CD4-positive, CD25-positive, alpha-beta regulatory T cell (primary cell): ENCODE results near the gene SDF2L1. TPM values are rescaled to one million over a fixed set of nuclear protein-coding genes. Genes with fewer than 3 reads are reported as not detected.
"Not testable (repeated sequence)": the region's sequence is repeated elsewhere in the genome, so short reads cannot be mapped to it uniquely, and the experiment has no call there.

ENCODE experiments used
- ATAC-seq, 2 donors: fragments of 150-1000 bp; cut with Tn5 transposase; one replicate each; pipeline ENCODE4 v1.10.0; 2021; ENCODE audit warnings: low read depth in 2 of 2, moderate number of reproducible peaks in 2 of 2, moderate library complexity in 1 of 2
- DNase-seq, 3 donors: peaks; one replicate each; pipeline versions ENCODE4 v3.0.0 to v3.0.0-alpha.2; 2012 to 2022; ENCODE audit warnings: mixed read lengths in 1 of 3
- H3K27ac ChIP-seq: one replicate; pipeline ENCODE4 v1.7.0; 2013; ENCODE audit warnings: mild to moderate bottlenecking, low read length; ENCODE audit not compliant: insufficient read depth, poor library complexity, severe bottlenecking
- H3K27me3 ChIP-seq: one replicate; pipeline ENCODE4 v1.7.0; 2013; ENCODE audit warnings: low read length; ENCODE audit not compliant: control insufficient read depth, insufficient read depth
- H3K36me3 ChIP-seq: one replicate; pipeline ENCODE4 v1.7.0; 2013; ENCODE audit warnings: mild to moderate bottlenecking, low read length, moderate library complexity; ENCODE audit not compliant: control insufficient read depth, insufficient read depth
- H3K4me1 ChIP-seq: 2 replicates; pipeline ENCODE4 v1.7.0; 2013; ENCODE audit warnings: mild to moderate bottlenecking, low read length; ENCODE audit not compliant: insufficient read depth, control insufficient read depth, poor library complexity, severe bottlenecking
- H3K4me3 ChIP-seq: one replicate; pipeline ENCODE4 v1.7.0; 2013; ENCODE audit warnings: low read depth, mild to moderate bottlenecking, low read length, moderate library complexity
- H3K9me3 ChIP-seq, 2 experiments: 1 replicate in 1 of 2; 2 replicates in 1 of 2; pipeline ENCODE4 v1.7.0; 2013; ENCODE audit warnings: low read length in 2 of 2, mild to moderate bottlenecking in 1 of 2, moderate library complexity in 1 of 2; ENCODE audit not compliant: control insufficient read depth in 2 of 2
- H3K27ac Mint-ChIP-seq, 3 donors: one replicate each; pipeline ENCODE4 v1.8.0; 2020 to 2022; ENCODE audit warnings: mild to moderate bottlenecking in 3 of 3, mixed read lengths in 3 of 3, moderate library complexity in 2 of 3
- H3K27me3 Mint-ChIP-seq: one replicate; pipeline ENCODE4 v1.8.0; 2022; ENCODE audit warnings: mild to moderate bottlenecking, mixed read lengths
- H3K36me3 Mint-ChIP-seq: one replicate; pipeline ENCODE4 v1.8.0; 2020; ENCODE audit warnings: mixed read lengths
- H3K4me1 Mint-ChIP-seq, 4 donors: one replicate each; pipeline ENCODE4 v1.8.0; 2020 to 2022; ENCODE audit warnings: mixed read lengths in 4 of 4, mild to moderate bottlenecking in 1 of 4
- H3K4me3 Mint-ChIP-seq, 4 donors: one replicate each; pipeline ENCODE4 v1.8.0; 2020 to 2022; ENCODE audit warnings: mild to moderate bottlenecking in 4 of 4, mixed read lengths in 4 of 4, moderate library complexity in 3 of 4
- H3K9me3 Mint-ChIP-seq, 7 donors: one replicate each; pipeline ENCODE4 v1.8.0; 2020 to 2022; ENCODE audit warnings: mixed read lengths in 7 of 7, mild to moderate bottlenecking in 3 of 7, moderate library complexity in 2 of 7
- polyA plus RNA-seq, 4 donors: library from polyadenylated mRNA; unstranded; fragments of 300-500 nt; fragmentation: Illumina TruSeq; gene quantifications; one replicate each; pipeline ENCODE4 v1.2.3, GENCODE V29; 2021
- total RNA-seq: library from RNA; stranded (reverse); gene quantifications from one replicate; pipeline ENCODE4 v1.2.3, GENCODE V29; 2022

SDF2L1 gene, protein sequence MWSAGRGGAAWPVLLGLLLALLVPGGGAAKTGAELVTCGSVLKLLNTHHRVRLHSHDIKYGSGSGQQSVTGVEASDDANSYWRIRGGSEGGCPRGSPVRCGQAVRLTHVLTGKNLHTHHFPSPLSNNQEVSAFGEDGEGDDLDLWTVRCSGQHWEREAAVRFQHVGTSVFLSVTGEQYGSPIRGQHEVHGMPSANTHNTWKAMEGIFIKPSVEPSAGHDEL
- 29.9 TPM for total RNA-seq
- polyA plus RNA-seq = 10 to 100 TPM; 65.4 to 89.3 (median 75.5) TPM

DNA sequence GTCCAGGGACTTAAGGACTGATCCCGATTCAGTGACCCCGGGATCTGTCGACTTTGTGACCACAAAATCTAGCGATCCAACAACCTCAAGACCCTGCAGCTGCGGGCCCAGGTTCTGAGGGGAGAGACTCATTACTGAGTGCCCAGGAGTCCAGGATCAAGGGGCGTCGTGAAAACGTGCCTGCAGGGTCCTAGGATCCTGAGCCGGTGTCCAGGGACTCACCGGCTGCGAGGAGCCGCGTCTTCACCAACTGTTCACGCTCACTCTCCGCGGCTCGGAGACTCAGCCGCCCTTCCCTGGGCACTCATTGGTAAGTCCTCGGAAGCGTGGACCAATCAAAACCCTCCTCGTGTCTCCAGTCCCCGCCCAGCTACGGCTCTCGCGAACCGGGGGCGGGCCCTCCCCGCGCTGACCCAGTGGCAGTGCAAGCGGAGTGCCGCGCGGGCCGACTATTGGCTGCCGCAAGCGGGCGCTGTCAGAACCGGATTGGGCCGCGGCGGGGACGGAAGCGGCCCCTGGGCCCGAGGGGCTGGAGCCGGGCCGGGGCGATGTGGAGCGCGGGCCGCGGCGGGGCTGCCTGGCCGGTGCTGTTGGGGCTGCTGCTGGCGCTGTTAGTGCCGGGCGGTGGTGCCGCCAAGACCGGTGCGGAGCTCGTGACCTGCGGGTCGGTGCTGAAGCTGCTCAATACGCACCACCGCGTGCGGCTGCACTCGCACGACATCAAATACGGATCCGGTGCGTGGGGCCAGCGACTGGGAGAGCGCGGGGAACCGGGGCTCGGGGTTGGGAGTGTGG is at the start of gene SDF2L1:
Gene SDF2L1 (plus strand): TSS at position 514 of the 795 bp plus-strand sequence. CDS start 35 bp downstream, at position 549.
- Mint-ChIP-seq H3K4me1 (peaks cover 7 to 33% (median 27%) of the 10 kb centered on the region in 4 donors), H3K27ac (peak within 1 kb of the TSS; percentile 84 to 97 (median 95)), H3K27me3 (peaks cover 6% of the 10 kb centered on the region), H3K4me3 (peak within 1 kb of the TSS; percentile 86 to 90 (median 88)), H3K9me3 (no peaks in the 10 kb centered on the region), H3K36me3 (peaks cover 19% of the 10 kb centered on the region)
- H3K4me3 ChIP-seq = peak within 1 kb of the TSS; percentile 69
- H3K9me3 ChIP-seq = no peaks in the 10 kb centered on the region
- peak; percentile 97 to 99 (median 99) for DNase-seq
- peak within 1 kb of the TSS; percentile 78 for H3K27ac ChIP-seq
- H3K27me3 ChIP-seq = no peaks in the 10 kb centered on the region
- H3K36me3 ChIP-seq = no peaks in the 10 kb centered on the region
- peaks cover 29% of the 10 kb centered on the region for H3K4me1 ChIP-seq
- ATAC-seq = peak; percentile 97 to 99

DNA sequence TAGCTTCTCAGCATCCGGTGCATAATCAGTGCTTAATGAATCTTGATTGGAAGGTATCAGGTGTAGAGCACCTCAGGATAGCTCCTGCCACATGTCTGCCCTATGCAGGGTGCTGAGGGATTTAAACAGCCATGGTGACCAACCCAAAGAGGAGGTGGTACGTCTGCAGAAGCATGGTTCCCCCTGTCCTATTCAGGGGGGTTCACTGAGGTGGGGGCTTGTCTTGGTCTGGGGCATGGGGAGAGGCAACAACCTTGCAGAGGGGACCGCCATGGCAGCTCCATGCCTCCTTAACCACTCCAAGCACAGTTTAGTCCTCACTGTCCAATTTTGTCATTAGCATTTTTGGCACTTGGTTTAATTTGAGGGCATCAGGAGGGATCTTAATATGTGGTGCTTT is 49.7 kb upstream of the SDF2L1 start:
- peak overlapping the region in 2 of 3 donors; percentile 26 to 73 for H3K27ac Mint-ChIP-seq
- no peak overlapping the region for H3K4me3 Mint-ChIP-seq
- Histone ChIP-seq H3K27me3 (no peaks in the 10 kb centered on the region), H3K27ac (no peak overlapping the region), H3K9me3 (no peaks in the 10 kb centered on the region), H3K4me1 (peaks cover 27% of the 10 kb centered on the region), H3K36me3 (peaks cover 65% of the 10 kb centered on the region), H3K4me3 (no peak overlapping the region)
- peaks cover 46% of the 10 kb centered on the region for H3K36me3 Mint-ChIP-seq
- no peaks in the 10 kb centered on the region for H3K9me3 Mint-ChIP-seq
- no peak for DNase-seq
- H3K4me1 Mint-ChIP-seq = peaks cover 19 to 76% (median 40%) of the 10 kb centered on the region in 4 donors
- H3K27me3 Mint-ChIP-seq = peaks cover 4% of the 10 kb centered on the region
- ATAC-seq = no peak

DNA sequence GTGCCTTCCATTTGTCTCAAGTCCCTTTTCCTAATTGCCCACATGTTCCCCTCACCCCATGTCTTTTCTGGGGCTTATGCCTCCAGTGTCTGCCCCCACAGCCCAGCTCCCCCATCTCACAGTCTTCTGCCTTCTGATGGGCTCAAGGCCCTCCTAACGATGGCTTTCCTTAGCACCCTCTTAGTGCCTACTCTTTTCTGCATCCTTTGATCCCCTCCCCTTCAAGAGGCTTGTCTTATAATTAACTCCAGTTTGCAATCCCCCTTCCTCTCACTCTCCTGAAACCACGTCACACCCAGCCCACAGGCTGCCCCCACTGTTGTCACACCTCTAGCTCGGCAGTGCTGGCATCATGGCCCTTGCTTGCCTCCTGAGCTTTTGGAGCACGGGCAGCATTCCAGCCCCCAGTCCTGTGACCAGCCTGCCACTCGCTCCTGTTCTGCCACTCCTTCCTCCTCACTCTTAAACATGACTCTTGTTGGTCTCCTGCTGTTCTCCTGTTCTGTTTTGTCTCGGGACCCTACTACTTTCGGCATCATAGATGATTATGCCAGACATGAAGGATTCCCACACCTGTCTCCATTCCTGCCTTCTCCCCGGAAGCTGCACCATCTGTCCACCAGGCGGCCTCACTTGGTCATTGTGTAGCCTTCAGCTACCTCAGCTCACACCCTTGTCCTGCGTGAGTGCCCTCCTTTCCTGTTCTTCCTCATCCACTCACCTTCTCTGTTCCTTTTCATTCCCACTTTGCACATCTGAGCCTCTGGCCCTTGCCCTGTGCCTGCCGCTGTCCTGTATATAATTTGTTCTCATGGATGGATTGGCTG is 48.5 kb upstream of the SDF2L1 start:
- Mint-ChIP-seq H3K27me3 (no peaks in the 10 kb centered on the region), H3K4me3 (peak overlapping the region in 1 of 4 donors; percentile 21), H3K9me3 (no peaks in the 10 kb centered on the region), H3K27ac (peak overlapping the region in 2 of 3 donors; percentile 50 to 67), H3K4me1 (peaks cover 17 to 72% (median 35%) of the 10 kb centered on the region in 4 donors), H3K36me3 (peaks cover 39% of the 10 kb centered on the region)
- H3K27me3 ChIP-seq = no peaks in the 10 kb centered on the region
- H3K36me3 ChIP-seq = peaks cover 65% of the 10 kb centered on the region
- no peak overlapping the region for H3K4me3 ChIP-seq
- H3K4me1 ChIP-seq = peaks cover 22% of the 10 kb centered on the region
- no peak overlapping the region for H3K27ac ChIP-seq
- DNase-seq = no peak
- ATAC-seq = no peak
- H3K9me3 ChIP-seq = no peaks in the 10 kb centered on the region

DNA sequence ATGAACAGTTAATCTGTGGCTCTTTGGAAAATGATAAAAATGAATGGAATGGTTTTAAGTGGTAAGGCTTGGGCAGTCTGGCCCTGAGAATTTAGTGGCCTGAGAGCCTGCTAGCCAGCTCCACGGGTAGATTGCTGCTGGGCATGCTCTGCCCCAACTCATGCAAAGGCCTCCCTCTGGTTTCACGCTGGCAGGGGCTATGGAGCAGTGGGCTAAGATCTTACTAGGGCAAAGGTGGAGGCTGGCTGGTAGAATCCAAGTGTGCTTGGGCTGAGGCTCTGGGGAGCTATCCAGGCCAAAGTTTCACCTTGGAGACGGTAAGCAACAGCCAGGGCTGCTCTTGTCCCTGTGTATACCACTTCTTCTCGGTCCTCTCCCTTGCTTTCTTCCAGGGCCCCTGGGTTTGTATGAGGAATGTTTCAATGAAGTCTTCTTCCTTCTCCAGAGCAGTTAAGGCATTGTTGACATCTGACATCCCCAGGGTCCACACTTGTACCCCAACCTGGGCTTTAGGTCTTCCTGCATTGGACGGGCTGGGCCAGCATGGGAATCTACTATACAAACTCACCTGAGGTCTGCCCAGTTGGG is 47.1 kb upstream of the SDF2L1 start:
- Histone ChIP-seq H3K27ac (no peak overlapping the region), H3K4me3 (no peak overlapping the region), H3K4me1 (peaks cover 19% of the 10 kb centered on the region), H3K36me3 (peaks cover 59% of the 10 kb centered on the region), H3K27me3 (no peaks in the 10 kb centered on the region), H3K9me3 (no peaks in the 10 kb centered on the region)
- Mint-ChIP-seq H3K9me3 (no peaks in the 10 kb centered on the region), H3K36me3 (peaks cover 43% of the 10 kb centered on the region), H3K4me1 (peaks cover 13 to 72% (median 41%) of the 10 kb centered on the region in 4 donors), H3K27ac (peak overlapping the region; percentile 7 to 38 (median 25)), H3K4me3 (no peak overlapping the region), H3K27me3 (no peaks in the 10 kb centered on the region)
- ATAC-seq = no peak
- DNase-seq = no peak

DNA sequence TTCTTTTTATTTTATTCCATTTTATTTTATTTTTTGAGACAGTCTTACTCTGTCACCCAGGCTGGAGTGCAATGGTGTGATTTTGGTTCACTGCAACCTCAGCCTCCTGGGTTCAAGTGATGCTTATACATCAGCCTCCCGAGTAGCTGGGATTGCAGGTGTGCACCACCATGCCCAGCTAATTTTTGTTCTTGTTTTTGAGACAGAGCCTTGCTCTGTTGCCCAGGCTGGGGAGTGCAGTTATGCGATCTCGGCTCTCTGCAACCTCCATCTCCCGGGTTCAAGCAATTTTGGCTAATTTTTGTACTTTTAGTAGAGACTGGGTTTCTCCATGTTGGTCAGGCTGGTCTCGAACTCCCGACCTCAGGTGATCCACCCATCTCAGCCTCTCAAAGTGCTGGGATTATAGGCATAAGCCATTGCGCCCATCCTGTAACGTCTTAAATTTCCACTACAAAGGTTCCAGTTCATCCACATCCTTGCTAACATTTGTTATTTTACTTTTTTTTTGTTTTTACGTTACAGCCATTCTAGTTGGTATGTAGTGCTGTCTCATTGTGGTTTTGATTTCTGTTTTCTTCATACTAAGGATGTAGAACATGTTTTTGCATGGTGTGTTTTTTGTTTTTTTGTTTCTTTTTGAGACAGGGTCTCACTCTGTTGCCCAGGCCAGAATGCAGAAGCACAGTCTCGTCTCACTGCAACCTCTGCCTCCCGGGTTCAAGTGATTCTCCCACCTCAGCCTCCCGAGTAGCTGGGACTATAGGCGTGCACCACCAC is 45.6 kb upstream of the SDF2L1 start:
- not testable (repeated sequence) for H3K27ac ChIP-seq, ATAC-seq, H3K9me3 Mint-ChIP-seq, H3K9me3 ChIP-seq, H3K27me3 ChIP-seq, H3K27ac Mint-ChIP-seq, H3K4me3 ChIP-seq, H3K27me3 Mint-ChIP-seq, H3K4me3 Mint-ChIP-seq, DNase-seq, H3K4me1 ChIP-seq
- H3K36me3 ChIP-seq = peaks cover 53% of the 10 kb centered on the region
- H3K36me3 Mint-ChIP-seq = peaks cover 43% of the 10 kb centered on the region
- H3K4me1 Mint-ChIP-seq = peaks cover 13 to 70% (median 37%) of the 10 kb centered on the region in 4 donors

DNA sequence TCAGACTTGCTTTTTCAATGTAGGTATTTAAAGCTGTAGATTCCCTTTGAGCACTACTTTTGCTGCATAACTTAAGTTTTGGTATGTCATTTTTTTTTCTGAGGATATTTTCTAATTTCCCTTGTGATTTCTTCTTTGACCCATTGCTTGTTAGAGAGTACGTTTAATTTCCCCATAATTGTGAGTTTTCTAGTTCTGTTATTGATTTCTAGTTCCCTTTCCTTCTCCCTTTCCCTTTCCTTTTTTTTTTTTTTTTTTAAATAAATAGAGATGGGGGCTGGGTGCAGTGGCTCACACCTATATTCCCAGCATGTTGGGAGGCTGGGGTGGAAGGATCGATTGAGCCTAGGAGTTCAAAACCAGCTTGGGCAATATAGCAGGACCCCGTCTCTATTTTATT is 43.8 kb upstream of the SDF2L1 start:
- Histone ChIP-seq H3K27ac (no peak overlapping the region), H3K27me3 (no peaks in the 10 kb centered on the region), H3K36me3 (peaks cover 38% of the 10 kb centered on the region), H3K9me3 (no peaks in the 10 kb centered on the region), H3K4me1 (peaks cover 5% of the 10 kb centered on the region), H3K4me3 (no peak overlapping the region)
- Mint-ChIP-seq H3K4me3 (peak overlapping the region in 2 of 4 donors; percentile 21 to 27), H3K9me3 (no peaks in the 10 kb centered on the region), H3K36me3 (peaks cover 44% of the 10 kb centered on the region), H3K4me1 (peaks cover 19 to 64% (median 42%) of the 10 kb centered on the region in 4 donors), H3K27ac (peak overlapping the region in 1 of 3 donors; percentile 48), H3K27me3 (no peaks in the 10 kb centered on the region)
- ATAC-seq (no peak), DNase-seq (no peak)
